Body of pancreas (tissue), 4 donors: ENCODE measurements around the gene RBBP8NL. TPM values are rescaled to one million over a fixed set of nuclear protein-coding genes. Genes with fewer than 3 reads are reported as not detected.

Source experiments
- ATAC-seq: fragments of 150-250 bp; one replicate; pipeline ENCODE4 v1.9.1; 2016
- DNase-seq, 4 donors: peaks; one replicate each; pipeline ENCODE4 v3.0.0-alpha.2; 2019
- H3K27ac ChIP-seq, 4 donors: fragments of 200-600 bp; sonication (generic); 1 replicate in 3 of 4; 2 replicates in 1 of 4; pipeline versions ENCODE4 v1.5.1 to v1.6.1; 2016 to 2019; ENCODE audit warnings: mild to moderate bottlenecking in 1 of 4, mixed read lengths in 1 of 4, moderate library complexity in 1 of 4
- H3K27me3 ChIP-seq, 2 donors: fragments of 200-600 bp; sonication (generic); one replicate each; pipeline ENCODE4 v1.6.0; 2016; ENCODE audit warnings: mild to moderate bottlenecking in 1 of 2
- H3K36me3 ChIP-seq, 2 donors: fragments of 200-600 bp; sonication (generic); replicated peaks in 1 of 2; 2 replicates each; pipeline ENCODE4 v1.5.1; 2016; ENCODE audit warnings: low read depth in 2 of 2; ENCODE audit not compliant: insufficient read depth in 1 of 2
- H3K4me1 ChIP-seq: fragments of 200-600 bp; sonication (generic); one replicate; pipeline ENCODE4 v1.6.0; 2016
- H3K4me3 ChIP-seq, 2 donors: fragments of 200-600 bp; sonication (generic); 1 replicate in 1 of 2; 2 replicates in 1 of 2; pipeline ENCODE4 v1.5.1; 2016 to 2019
- H3K9me3 ChIP-seq, 3 donors: fragments of 200-600 bp; sonication (generic); 1 replicate in 2 of 3; 2 replicates in 1 of 3; pipeline ENCODE4 v1.5.1; 2016
- CTCF ChIP-seq, 7 experiments: fragments of 450-650 bp in 4 of 7; fragments of 200-600 bp in 3 of 7; sonication (generic) in 3 of 7; IDR thresholded peaks; one replicate each; pipeline ENCODE4 v1.5.1; 2016 to 2019; ENCODE audit warnings: antibody characterized with exemption in 7 of 7
- POLR2A ChIP-seq, 3 donors: fragments of 450-650 bp; IDR thresholded peaks; one replicate each; pipeline ENCODE4 v1.6.1; 2016; ENCODE audit warnings: antibody characterized with exemption in 3 of 3, mild to moderate bottlenecking in 2 of 3
- WGBS, 2 donors: methylation state at CpG; one replicate each; pipeline ENCODE4 v1.1.5; 2017; 5-methylcytosine and 5-hydroxymethylcytosine counted together
- intact Hi-C: fragments of 100-400 bp; cut with DNase I; formaldehyde crosslinking; loops from one replicate; pipeline ENCODE4 v1.15.1; 2023
- total RNA-seq, 2 donors: library from RNA; depleted of rRNA; stranded (reverse); fragments of >200 nt; gene quantifications; one replicate each; pipeline ENCODE4 v1.1.0, GENCODE V29; 2016

RBBP8NL gene
- total RNA-seq, 2 donors from 2014 or later: 2.3 TPM

DNA sequence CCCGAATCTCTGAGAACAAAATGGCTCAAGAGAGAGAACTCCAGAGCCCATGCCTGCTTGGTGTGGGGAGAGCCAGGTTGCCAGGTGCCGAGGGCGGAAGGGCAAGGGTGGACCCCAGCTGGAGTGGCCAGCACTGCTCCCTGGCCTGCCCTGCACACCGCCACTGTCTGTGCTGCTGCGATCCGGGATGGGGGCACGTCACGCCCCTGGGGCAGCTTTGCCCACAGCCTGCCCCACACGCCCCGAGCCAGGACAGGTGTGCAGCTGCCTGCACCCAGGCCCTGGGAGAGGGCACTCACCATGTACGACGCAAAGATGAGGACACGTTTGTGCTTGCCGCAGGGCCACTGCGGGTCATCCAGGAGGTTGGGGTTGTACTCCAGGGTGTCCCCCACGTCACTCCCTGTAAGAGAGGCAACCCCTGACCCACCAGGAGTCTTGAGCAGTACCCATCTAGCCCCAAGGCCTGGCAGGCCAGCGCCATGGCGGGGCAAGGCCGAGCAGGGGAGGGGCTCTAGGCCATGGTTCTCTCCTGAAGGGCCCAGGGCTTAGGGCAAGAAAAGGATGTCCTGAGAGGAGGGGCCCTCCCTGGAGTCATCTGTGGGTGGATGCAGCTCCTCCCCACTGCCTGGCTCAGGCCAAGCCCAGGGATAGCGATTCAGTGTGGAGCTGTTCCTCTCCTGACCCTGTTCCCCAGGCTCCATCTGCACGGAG is 34.6 kb downstream of the RBBP8NL start:
- no peak overlapping the region for H3K27ac ChIP-seq
- TF ChIP-seq POLR2A (IDR thresholded peaks at IDR 0.05) (no peak), CTCF (IDR thresholded peaks at IDR 0.05) (no peak)
- DNase-seq (no peak), ATAC-seq (no peak)
- 80 to 100% methylated on average over 1 to 20 of the region's 21 CpGs for WGBS, 2 donors
- H3K4me1 ChIP-seq: peaks cover 10% of the 10 kb centered on the region
- H3K36me3 ChIP-seq: peaks cover 0 to 8% of the 10 kb centered on the region in 2 donors
- H3K9me3 ChIP-seq: no peaks in the 10 kb centered on the region
- H3K27me3 ChIP-seq: no peaks in the 10 kb centered on the region
- no peak overlapping the region for H3K4me3 ChIP-seq
- intact Hi-C loops: no loop called here

GRCh38 chr20:62392077-62392418 is 35.3 kb downstream of the RBBP8NL start:
- no peak for DNase-seq
- no peaks in the 10 kb centered on the region for H3K9me3 ChIP-seq
- 87 to 96% methylated on average over 8 to 10 of the region's 10 CpGs for WGBS, 2 donors
- H3K36me3 ChIP-seq: peaks cover 0 to 8% of the 10 kb centered on the region in 2 donors
- no peaks in the 10 kb centered on the region for H3K27me3 ChIP-seq
- intact Hi-C loops: no loop called here
- peaks cover 14% of the 10 kb centered on the region for H3K4me1 ChIP-seq
- no peak for ATAC-seq
- TF ChIP-seq POLR2A (IDR thresholded peaks at IDR 0.05): no peak
- no peak for TF ChIP-seq CTCF (IDR thresholded peaks at IDR 0.05)
- H3K4me3 ChIP-seq: no peak overlapping the region
- no peak overlapping the region for H3K27ac ChIP-seq

DNA sequence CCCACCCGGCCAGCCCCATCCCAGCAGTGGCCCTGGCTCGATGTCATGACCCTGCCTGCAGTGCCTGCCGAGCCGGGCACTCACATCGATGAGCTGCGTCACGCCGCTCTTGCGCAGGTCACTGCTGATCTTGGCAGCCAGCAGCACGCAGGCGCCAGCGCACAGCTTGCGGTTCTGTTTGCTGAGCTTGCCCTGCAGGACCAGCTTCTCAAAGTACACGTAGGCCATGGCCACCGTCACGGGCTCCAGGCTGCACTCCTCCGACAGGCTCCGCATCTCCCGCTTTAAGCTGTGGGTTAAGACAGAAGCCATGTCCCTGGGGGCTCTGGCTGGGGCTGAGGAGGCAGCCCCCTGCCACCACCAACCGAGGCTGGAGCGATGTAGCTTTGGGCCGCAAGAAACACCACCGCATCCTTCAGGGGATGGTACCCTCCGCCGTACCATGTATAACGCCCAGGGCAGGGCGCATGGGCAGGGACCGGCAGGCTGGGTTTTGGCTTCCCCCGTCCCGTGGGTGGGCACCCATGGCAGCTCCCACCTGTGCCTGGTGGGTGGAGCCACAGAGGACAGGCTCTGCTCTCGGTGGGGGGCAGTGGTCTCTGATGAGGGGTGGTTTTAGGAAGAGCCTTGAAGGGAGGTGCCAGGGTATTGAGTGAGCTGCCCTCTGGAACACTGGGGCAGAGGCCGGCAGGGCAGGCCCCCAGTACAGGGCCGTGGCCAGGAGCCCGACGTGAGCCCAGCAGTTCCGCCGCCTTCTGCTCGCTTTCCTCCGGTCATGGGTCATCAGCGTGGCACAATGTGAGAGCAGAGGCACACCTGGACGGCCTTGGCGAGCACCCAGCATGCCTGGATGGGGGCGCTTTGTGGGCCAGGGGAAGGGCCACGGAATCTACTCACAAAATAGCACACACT is 35.9 kb downstream of the RBBP8NL start:
- TF ChIP-seq POLR2A (IDR thresholded peaks at IDR 0.05) (no peak), CTCF (IDR thresholded peaks at IDR 0.05) (no peak)
- intact Hi-C loops: no loop called here
- H3K36me3 ChIP-seq: peaks cover 0 to 8% of the 10 kb centered on the region in 2 donors
- peaks cover 14% of the 10 kb centered on the region for H3K4me1 ChIP-seq
- H3K9me3 ChIP-seq: no peaks in the 10 kb centered on the region
- DNase-seq: no peak
- WGBS, 2 donors: 89 to 91% methylated on average over 30 to 44 of the region's 44 CpGs
- ATAC-seq: no peak
- H3K27me3 ChIP-seq: no peaks in the 10 kb centered on the region
- H3K27ac ChIP-seq: no peak overlapping the region
- no peak overlapping the region for H3K4me3 ChIP-seq

DNA sequence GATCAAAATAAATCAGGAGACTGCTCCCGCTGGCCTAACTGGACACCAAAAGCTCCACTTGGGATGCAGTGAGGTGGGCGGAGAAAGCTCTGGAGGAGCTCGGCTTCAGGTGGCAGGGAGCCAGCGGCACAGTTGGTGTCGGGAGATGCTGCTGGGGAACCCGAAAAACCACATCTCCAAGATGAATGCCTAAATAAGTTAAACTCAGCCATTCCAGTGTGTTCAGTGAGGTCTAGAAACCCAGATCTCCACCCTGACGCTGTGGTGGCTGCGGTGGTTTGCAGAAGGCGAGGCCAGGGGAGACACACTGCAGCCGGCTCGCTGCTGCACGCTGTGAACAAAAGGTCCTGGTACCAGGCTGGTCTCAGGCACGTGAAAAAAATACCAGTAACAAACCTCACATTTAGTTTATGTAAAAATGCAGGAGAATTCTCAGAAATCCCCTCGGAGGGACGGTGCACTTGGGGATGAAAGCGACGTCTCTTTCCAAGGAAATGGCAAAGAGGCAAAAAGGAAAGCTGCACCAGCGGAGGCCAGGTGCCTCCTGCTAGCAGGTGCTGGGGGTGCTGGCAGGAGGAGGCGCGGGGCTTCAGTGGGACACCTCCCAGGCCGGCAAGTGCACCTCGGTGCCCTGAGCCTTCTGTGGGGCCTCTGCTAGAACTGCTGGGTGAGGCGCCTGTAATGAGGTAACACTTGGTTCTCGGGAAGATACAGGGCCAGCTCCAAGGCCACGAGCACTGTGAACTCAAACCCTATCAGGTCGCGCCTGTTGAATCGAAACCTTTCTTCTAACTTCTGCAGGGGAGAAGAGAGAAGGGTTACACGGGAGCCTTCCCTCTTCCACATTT is 36.8 kb downstream of the RBBP8NL start:
- H3K27ac ChIP-seq: no peak overlapping the region
- peaks cover 20% of the 10 kb centered on the region for H3K4me1 ChIP-seq
- peaks cover 0 to 8% of the 10 kb centered on the region in 2 donors for H3K36me3 ChIP-seq
- H3K9me3 ChIP-seq: no peaks in the 10 kb centered on the region
- TF ChIP-seq POLR2A (IDR thresholded peaks at IDR 0.05) (no peak), CTCF (IDR thresholded peaks at IDR 0.05) (no peak)
- DNase-seq: no peak
- no peaks in the 10 kb centered on the region for H3K27me3 ChIP-seq
- intact Hi-C loops: no loop called here
- WGBS, 2 donors: 75 to 83% methylated on average over 29 of the region's 29 CpGs
- no peak for ATAC-seq
- no peak overlapping the region for H3K4me3 ChIP-seq
